GM21737 (cell line): ENCODE measurements around the gene CAMK4.
"Not testable (repeated sequence)": the region's sequence is repeated elsewhere in the genome, so short reads cannot be mapped to it uniquely, and the experiment has no call there.

Source experiments
- ATAC-seq: cut with Tn5 transposase; IDR thresholded peaks from one replicate; pipeline ENCODE4 v1.9.1; 2021; ENCODE audit warnings: mild to moderate bottlenecking, moderate library complexity; ENCODE audit not compliant: unreplicated experiment

CAMK4 gene

DNA sequence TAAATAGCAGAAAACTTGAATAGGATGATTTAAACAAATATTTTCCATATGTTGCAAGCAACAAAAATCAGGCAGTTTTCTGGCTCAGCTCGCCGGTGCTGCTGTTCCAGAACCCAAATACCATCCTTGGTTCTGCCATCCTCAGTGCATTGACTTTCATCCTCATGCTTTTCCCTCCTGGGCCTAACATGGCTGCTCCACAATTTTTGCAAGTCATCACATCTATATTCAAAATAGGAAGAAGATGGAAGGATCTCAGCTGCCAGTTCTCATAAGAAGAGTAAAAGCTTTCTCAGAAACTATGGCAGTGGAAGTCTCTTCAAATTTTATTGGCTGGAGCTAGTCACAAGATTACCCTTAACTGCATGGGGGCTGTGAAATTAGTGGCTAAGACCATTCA is 151.5 kb downstream of the CAMK4 start:
- no peak for ATAC-seq

DNA sequence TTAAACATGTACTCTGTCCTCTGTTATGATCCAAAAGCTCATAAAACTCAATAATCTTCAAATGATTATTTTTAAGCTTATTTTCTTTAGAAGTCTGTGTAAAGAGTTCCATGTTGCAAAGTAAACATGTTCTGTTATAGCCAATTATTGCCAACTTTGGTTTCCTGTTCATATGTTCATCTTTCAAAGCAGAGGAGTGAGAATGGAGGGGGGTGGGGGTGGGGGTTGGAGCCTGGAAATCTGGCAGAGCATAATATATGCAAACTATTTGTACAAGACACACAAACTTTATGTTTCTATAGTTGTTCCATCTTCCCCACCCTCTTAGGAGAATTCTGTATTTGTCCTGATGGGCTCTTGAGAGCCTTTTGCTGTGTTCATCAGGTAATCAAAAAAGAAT is 153.1 kb downstream of the CAMK4 start:
- ATAC-seq, result no peak

DNA sequence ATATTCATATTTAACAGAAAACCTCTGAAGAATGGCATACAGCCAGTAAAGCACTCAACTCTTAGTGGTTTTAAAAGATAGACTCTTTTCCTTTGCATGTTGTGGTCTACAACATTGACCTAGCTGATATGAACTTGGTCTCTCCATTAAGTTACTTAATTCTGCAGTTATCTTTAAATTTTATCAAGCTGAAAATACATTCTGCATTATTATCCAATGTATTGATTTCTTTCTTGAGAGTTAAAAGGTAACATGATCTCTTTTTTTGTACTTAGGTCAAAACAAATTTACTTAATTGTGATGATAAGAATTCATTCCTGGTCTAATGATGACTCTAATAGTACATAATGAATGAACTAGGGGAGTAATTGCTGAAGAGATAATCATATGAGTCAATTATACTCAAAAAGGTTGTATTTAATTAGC is 155.2 kb downstream of the CAMK4 start:
- ATAC-seq, result no peak

DNA sequence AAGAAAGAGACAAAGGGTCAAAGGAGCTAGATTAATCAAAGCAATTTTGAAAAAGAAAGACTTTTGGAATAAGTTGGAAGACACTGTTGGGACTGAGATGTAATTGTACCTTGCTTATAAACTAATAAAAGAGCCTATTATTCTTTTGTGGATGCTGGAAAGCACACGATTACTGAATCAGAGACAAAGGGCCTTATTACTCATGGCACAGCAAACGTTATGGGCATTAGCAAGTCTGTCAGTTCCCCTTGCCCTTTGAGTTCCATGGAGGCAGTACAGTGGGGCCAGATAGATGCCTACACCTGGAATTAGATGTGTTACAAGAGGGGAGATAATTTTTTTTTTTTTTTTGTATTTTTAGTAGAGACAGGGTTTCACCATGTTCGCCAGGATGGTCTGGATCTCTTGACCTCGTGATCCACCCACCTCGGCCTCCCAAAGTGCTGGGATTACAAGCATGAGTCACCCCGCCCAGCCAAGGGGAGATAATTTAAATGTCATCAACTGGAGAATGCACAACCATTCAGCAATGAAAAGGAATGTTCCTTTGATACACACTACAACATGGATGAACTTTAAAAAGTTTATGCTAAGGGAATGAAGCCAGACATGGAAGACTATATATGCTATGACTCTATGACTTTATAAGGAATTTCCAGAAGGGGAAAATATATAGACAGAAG is 159.2 kb downstream of the CAMK4 start:
- ATAC-seq, result no peak

DNA sequence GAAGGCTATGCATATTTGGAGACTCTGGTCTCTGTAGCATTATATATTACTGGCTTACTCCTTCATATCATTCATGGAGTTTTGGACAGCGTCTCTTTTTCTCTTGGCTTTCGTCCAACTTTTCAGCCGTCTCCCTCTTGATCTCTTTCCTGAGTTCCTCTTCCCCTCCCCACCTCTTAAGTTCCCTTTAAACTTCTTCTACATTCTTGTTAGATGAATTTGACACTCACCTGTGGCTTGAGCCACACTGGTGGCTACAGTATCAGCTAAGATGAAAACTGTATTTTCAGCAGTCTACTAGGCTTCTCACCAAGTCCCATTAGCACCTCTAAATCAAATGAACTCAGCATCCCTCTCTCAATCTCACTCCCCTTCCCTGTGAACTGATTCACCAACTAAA is 160.0 kb downstream of the CAMK4 start:
- no peak for ATAC-seq

DNA sequence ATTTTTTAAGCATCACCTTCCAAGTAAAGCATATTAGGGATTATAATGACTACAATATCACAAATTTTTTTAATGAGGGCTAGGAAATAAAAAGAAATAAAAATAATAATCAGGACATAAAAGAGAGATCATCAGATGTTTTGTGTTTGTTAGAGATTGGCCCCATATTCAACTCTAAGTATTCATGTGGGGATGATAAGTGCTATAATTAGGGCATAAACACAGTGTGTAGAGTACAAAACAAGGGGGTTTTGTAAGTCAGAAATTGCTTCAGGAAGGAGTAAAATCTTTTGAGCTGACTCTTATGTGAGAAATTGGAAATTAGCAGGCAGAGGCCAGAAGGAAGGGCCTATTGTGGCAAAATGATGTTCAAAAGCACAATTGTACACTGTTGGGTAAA is 160.9 kb downstream of the CAMK4 start:
- no peak for ATAC-seq

DNA sequence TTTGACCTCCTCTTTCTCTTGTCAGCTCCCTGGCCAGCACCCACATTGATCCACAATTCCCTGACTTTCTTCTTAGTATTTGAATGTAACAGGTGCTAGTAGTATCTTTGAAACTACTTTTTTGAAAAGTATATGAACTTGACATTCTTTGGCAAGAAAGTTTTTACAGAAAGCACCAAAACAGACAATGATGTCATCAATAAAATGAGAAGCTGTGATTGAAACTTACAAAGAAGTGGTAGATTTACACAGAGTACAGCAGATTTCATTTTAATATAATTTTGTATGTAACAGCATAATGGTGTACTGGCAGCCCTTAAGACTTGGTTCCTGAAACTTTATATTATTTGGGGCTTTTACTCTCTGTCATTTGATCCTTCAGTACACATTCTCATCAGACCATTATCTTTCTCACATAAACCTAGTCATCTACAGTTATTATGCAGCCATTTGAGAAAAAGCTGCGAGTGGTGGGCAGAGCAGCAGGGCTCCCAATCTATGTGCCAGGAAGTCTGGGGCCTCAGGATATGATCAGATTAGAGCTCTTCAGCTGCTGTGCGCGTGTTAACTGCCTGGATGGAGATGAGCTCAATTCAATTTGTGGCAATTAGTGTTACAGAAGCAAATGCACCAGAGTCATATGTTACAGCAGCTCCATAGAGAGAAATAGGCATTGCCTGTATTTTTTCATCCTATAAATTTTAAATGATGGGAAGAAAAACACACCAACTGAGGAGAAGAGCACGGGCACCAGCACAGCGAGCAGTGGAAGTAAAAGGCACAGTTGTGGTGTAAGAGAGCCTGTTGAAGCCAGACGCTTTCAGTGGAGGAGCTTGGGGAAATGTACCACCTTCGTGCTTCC is 162.0 kb downstream of the CAMK4 start:
- no peak for ATAC-seq

DNA sequence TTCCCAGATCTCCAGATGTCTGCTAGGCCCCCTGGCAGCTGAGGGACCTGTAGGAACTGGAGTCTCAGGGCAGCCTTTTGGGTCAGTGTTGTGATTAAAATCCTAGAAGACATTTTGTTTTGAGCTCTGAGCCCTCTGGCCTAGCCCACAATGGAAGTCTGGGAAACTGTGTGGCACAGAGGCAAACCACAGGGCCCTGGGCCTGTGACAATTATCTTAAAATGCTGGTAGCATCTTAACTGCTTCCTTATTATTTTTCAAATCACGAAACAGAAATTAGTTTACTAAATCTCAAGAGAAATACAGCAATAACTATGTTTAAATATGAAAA is 162.6 kb downstream of the CAMK4 start:
- ATAC-seq, result no peak

DNA sequence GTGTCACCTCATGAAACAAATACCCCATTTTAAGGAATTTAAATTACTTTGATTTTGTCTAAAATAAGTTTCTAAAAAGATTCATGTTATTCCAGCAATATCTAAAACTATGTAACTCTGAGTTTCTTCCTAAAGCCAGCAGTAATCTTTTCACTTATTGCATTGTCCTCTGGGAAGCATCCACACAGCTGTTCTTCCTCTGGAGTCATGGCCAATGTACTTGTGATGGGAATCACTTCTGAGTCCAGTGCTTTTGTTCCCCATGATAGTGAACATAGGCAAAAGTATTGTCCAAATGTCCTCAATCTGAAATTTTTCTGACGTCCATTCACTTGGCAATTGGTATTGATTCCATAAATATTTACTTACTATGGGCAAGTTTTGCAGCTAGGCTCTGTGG is 163.2 kb downstream of the CAMK4 start:
- ATAC-seq, result no peak

DNA sequence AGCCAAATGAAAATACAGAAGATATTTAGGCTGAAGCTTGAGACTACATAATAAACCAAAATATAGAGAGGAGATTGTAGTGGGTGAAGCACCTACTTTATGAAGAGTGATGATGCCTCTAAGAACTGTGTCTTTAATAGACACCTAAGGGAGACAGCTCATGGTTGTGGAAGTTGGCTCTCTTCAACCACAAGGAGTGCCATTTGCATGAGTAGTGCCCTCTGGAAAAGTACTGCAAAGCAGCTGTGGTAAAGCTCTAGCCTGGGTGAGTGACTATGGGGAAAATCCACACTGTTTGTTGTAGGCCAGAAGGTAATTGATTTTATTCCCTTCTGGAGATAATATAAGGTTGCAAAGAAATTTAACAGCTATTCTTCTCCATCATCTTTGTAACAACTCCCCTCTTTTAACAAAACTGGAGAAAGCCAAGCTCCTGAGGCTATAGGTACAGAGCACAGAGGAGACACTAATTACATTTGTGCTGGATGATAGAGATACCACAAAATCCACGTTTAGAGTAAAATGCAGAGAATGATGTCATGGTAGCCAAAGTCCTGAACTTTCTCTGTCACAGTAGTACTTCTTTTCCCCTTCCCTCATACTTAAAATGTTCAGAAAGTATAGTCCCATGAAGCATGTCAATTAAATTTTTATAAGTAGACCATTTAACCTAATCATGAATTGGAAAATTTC is 165.4 kb downstream of the CAMK4 start:
- no peak for ATAC-seq

DNA sequence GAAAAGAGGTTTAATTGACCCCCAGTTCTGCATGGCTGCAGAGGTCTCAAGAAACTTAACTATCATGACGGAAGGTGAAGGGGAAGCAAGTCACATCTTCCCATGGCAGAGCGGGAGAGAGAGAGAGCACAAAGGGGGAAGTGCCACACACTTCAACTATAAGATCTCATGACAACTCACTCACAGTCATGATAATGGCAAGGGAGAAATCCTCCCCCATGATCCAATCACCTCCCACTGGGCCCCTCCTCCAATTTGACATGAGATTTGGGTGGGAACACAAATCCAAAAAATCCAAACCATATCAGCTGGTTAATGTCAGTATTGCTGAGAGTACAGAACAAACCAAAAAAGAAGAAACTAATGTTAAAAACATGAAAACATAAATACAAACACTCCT is 168.0 kb downstream of the CAMK4 start:
- no peak for ATAC-seq

DNA sequence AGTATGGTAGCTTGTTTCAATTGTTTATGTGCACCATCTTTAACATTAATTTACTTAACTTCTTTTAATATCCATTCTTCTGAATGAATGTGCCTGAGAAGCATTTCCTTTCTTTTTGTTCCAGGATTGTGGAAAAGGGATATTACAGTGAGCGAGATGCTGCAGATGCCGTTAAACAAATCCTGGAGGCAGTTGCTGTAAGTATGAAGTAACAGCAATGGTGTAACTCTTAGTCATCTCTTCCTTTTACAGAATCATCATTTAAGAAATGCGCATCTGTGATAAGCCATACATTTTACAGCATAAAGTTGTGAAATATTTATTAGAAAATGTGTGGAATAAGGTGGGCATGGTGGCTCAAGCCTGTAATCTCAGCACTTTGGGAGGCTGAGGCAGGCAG is 170.4 kb downstream of the CAMK4 start:
- no peak for ATAC-seq

DNA sequence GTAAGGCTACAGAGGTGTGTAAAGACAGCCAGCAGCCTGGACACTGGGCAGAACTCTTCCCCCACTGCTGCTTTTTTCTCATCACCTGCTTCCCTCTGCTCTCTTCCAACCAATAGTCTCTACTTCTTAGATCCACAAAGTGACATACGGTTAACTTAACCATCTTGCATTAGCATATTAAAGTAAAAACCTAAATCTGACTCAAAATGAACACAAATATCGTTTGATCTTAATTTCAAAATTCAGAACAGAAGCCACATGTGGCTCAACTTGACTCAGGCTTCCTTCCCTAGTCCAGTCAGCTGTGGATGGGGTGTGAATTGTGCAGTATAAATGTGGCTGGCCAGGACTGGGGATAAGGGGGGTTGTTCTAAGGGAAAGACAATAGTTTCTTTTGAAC is 173.8 kb downstream of the CAMK4 start:
- no peak for ATAC-seq

DNA sequence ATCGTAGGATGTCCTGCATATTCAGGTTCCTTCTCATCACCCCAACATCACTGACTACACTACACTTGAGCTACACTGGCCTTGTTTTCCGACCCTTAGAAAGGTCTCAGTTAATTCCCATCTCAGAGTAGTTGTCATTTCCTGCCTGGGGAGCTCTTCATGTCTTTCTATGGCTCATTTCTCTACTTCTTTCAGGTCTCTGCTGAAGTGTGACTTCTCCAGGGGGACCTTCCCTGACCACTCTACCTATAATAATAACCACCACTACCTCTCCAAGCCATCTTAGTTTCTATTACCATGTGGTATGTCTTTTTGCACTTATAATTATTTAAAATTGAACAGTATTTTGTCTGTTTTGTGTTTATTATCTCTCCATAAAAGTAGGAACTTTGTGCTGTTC is 174.9 kb downstream of the CAMK4 start:
- ATAC-seq, result no peak

DNA sequence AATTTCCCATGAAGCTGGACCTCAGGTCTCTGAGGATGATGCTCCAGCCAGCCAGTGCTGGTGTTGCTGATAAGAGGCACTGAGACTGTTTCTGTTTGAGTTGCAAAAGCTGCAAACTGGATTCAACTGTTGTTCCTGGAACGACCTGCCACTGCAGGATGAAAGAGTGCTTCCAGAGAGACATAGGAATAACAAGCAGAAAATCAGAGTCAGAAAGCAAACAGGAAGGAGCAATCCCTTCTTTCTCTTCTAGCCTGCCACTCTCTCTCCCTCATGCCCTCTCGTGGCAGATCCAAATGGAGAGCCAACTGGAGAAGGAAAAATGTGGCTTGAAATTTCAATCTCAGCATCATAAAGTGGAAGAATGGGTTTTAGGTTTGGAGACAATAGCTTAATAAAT is 177.7 kb downstream of the CAMK4 start:
- ATAC-seq, result no peak

DNA sequence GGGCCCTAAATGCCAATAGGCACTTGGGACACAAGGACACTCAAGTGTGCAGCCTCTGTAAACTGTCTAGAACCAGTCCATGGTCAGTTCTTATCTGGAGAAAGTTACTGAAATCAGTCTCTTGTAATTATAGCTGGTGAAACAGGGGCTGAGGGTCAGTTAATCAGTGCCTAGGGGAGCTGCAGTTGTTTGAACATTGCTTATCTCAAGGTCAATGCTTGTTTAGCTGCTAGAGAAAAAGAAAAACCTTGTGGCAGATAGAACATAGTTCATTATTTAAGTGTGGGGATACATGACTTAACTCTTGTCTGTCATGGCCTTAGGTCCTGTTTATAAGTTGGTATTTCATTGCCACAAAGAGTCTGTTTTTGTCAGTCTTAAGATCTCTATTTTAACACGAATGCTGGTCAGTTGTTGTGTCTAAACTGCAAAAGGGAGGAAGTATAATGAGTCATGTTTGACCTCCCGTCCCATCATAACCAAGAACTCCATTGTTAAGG is 180.1 kb downstream of the CAMK4 start:
- ATAC-seq, result no peak

DNA sequence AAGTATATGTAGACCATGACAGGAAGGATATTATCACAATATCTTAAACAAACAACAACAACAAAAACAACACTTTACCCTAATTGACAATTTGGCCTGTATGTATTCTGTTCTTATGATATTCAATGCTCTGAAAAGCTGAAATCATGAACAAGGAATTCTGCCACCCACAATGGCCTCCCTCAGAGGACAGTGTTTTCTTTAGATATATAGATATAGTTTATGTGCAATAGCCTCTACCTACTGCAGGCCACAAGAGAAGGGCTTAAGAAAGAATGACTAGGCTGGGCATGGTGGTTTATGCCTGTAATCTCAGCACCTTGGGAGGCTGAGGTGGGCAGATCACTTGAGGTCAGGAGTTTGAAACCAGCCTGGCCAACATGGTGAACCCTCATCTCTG is 183.4 kb downstream of the CAMK4 start:
- no peak for ATAC-seq

DNA sequence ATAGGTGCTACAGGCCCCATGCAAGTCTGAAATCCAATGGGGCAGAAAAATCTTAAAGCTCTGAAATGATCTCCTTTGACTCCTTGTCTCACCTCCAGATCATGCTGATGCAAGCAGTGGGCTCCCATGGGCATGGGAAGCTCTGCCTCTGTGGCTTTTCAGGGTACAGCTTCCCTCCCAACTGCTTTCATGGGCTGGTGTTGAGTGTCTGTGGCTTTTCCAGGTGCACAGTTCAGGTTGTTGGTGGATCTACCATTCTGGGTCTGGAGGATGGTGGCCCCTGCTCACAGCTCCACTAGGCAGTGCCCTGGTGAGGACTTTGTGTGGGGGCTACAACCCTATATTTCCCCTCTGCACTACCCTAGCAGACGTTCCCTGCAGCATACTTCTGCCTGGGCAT is 184.6 kb downstream of the CAMK4 start:
- ATAC-seq, result no peak

DNA sequence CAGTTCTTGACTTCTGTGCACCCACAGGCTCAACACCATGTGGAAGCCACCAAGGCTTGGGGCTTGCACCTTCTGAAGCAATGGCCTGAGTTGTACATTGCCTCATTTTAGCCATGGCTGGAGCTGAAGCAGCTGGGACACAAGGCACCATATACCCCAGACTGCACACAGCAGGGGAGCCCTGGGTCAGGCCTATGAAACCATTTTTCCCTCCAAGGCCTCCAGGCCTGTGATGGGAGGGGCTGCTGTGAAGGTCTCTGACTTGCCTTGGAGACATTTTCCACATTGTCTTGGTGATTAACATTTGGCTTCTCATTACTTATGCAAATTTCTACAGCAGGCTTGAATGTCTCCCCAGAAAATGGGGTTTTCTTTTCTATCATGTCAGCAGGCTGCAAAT is 185.1 kb downstream of the CAMK4 start:
- ATAC-seq, result not testable (repeated sequence)

DNA sequence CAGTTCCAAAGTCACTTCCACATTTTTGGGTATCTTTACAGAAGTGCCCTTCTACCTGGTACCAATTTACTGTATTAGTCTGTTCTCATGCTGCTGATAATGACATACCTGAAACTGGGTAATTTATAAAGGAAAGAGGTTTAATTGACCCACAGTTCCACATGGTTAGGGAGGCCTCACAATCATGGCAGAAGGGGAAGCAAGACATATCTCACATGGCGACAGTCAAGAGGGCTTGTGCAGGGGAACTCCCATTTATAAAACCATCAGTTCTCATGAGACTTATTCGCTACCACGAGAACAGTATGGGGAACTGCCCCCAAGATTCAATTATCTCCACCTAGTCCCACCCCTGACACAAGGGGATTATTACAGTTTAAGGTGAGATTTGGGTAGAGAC is 185.9 kb downstream of the CAMK4 start:
- not testable (repeated sequence) for ATAC-seq

DNA sequence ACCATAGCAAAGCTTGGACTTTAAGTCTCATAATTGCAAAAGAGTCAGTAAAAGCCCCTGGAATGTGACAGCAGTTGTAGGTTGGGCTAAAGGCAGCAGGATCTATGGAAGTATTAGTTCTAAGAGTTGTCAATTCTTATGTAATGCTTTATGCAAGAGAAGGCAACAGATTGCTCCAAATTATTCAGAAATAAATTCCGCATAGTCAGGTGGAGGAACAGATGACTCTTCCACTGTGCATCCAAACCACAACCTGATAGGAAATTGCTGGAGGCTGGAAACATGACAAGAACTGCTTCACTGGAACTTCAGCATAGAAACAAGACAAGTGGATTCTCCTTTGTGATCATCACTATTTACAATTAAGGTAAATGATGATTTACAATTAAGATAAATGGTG is 187.1 kb downstream of the CAMK4 start:
- ATAC-seq, result no peak

DNA sequence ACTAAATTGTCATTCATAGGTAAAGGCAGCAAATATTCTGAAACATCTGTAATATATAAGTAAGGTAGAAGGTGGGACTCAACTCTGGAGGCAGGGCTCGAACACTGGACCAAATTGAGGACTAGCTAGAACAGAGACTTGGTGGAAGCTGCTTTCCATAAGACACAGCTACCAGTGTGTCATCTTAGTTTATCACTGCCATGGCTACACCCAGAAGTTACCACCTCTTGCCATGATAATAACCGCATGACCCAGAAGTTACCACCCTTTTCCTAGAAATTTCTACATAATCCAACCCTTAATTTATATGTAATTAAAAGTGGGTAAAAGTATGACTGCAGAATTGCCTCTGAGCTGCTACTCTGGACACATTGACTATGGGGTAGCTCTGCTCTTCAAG is 188.4 kb downstream of the CAMK4 start:
- ATAC-seq, result no peak
